Chondrocyte (in vitro differentiated cells): ENCODE data around the gene FAM193A. TPM values are rescaled to one million over a fixed set of nuclear protein-coding genes. Genes with fewer than 3 reads are reported as not detected.
A peak's percentile ranks its signal among the peaks of the same experiment; 100 is the strongest.

Experiments
- DNase-seq: peaks from one replicate; pipeline ENCODE4 v3.0.0; 2021; ENCODE audit warnings: mixed read lengths, low spot score
- H3K27ac Mint-ChIP-seq: one replicate; pipeline ENCODE4 v1.8.0; 2021; ENCODE audit warnings: mild to moderate bottlenecking, moderate library complexity, mixed read lengths; ENCODE audit not compliant: unreplicated experiment
- H3K27me3 Mint-ChIP-seq: 2 replicates; pipeline ENCODE4 v1.8.0; 2021; ENCODE audit warnings: low read depth, mixed read lengths
- H3K36me3 Mint-ChIP-seq: 2 replicates; pipeline ENCODE4 v1.8.0; 2021; ENCODE audit warnings: low read depth, mixed read lengths
- H3K4me1 Mint-ChIP-seq: 2 replicates; pipeline ENCODE4 v1.8.0; 2021; ENCODE audit warnings: low read depth, mild to moderate bottlenecking, mixed read lengths
- H3K4me3 Mint-ChIP-seq: one replicate; pipeline ENCODE4 v1.8.0; 2021; ENCODE audit warnings: mild to moderate bottlenecking, moderate library complexity, mixed read lengths; ENCODE audit not compliant: unreplicated experiment
- H3K9me3 Mint-ChIP-seq: 2 replicates; pipeline ENCODE4 v1.8.0; 2021; ENCODE audit warnings: low read depth, mixed read lengths
- total RNA-seq: library from RNA; stranded (reverse); gene quantifications from 3 replicates; pipeline ENCODE4 v1.2.1, GENCODE V29; 2021
- TF ChIP-seq, protein P1 (sequence below): fragments of 200-600 bp; sonication (generic); IDR thresholded peaks from 2 replicates; pipeline ENCODE4 v1.5.0; 2021; ENCODE audit warnings: antibody characterized with exemption, mild to moderate bottlenecking, moderate library complexity

FAM193A gene
- total RNA-seq, 1 donor from 2014 or later = 24.9 TPM

DNA sequence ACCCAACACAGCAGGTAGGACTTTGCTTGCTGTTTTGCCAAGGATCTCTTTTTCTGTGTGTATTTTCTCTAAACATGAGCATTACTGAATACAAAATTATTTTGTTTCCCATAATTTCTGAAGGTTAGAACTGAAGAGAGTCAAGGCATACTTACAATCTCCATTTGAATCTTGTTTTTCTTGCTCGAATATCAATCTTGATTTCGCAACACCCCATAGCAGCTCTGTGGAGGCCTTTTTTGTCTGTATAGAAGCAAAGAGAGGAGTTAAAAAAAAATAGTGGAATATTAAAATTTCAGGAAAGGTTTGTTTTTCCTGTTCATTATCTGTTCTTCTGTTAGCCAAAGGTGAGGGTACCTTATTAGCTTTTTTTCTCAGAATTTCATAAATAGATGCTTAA, 126.8 kb downstream of the FAM193A start:
- Mint-ChIP-seq H3K27me3 (no peaks in the 10 kb centered on the region), H3K36me3 (peaks cover 29% of the 10 kb centered on the region), H3K9me3 (no peaks in the 10 kb centered on the region), H3K27ac (peak overlapping the region; percentile 59), H3K4me1 (peaks cover 52% of the 10 kb centered on the region), H3K4me3 (no peak overlapping the region)
- TF ChIP-seq, protein P1, sequence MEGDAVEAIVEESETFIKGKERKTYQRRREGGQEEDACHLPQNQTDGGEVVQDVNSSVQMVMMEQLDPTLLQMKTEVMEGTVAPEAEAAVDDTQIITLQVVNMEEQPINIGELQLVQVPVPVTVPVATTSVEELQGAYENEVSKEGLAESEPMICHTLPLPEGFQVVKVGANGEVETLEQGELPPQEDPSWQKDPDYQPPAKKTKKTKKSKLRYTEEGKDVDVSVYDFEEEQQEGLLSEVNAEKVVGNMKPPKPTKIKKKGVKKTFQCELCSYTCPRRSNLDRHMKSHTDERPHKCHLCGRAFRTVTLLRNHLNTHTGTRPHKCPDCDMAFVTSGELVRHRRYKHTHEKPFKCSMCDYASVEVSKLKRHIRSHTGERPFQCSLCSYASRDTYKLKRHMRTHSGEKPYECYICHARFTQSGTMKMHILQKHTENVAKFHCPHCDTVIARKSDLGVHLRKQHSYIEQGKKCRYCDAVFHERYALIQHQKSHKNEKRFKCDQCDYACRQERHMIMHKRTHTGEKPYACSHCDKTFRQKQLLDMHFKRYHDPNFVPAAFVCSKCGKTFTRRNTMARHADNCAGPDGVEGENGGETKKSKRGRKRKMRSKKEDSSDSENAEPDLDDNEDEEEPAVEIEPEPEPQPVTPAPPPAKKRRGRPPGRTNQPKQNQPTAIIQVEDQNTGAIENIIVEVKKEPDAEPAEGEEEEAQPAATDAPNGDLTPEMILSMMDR = no peak
- DNase-seq = no peak

DNA sequence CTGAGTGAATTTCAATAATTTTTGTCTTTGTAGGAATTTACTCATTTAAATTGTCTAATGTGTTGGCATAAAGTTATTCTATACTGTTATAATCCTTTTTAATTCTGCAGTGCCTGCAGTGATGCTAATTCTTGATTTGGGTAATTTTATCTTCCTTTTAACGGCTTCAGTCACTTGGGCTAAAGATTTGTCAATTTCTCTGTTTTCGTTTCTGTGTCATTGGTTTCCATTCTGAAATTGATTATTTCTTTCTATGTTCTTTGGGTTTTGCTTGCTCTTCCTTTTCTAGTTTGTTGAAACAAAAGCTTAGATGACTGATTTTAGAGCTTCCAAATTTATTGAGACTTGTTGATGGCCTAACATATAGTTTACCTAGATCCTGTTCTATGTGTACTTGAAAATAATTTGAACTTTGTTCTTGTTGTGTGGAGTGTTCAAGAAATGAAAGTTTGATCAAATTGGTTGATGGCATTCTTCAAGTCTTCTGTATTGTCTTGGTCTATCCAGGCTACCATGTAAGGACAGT, 130.3 kb downstream of the FAM193A start:
- no peaks in the 10 kb centered on the region for H3K27me3 Mint-ChIP-seq
- TF ChIP-seq, protein P1 = no peak
- H3K27ac Mint-ChIP-seq = peak overlapping the region; percentile 64
- no peak for DNase-seq
- no peaks in the 10 kb centered on the region for H3K9me3 Mint-ChIP-seq
- H3K4me3 Mint-ChIP-seq = no peak overlapping the region
- peaks cover 17% of the 10 kb centered on the region for H3K36me3 Mint-ChIP-seq
- peaks cover 48% of the 10 kb centered on the region for H3K4me1 Mint-ChIP-seq

DNA sequence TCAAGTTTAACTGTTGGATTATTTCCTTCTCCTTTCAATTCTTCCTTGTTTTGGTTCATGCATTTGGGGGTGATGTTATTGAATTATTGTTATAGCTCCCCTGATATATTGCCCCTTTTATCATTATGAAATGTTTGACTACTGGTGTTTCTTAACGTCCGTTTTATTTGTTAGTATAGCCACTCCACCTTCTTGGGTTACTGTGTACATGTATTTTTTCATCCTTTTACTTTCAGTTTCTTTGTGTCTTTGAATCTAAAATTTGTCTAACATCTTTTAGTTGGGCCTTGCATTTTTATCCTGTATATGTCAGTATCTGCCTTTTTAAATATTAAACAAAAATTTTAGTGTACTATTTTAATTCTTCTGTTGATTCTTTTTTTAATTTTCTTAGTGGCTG, 131.0 kb downstream of the FAM193A start:
- H3K9me3 Mint-ChIP-seq = no peaks in the 10 kb centered on the region
- TF ChIP-seq, protein P1 = no peak
- H3K4me3 Mint-ChIP-seq = no peak overlapping the region
- peaks cover 23% of the 10 kb centered on the region for H3K36me3 Mint-ChIP-seq
- H3K27me3 Mint-ChIP-seq = no peaks in the 10 kb centered on the region
- H3K27ac Mint-ChIP-seq = peak overlapping the region; percentile 18
- H3K4me1 Mint-ChIP-seq = peaks cover 55% of the 10 kb centered on the region
- no peak for DNase-seq

DNA sequence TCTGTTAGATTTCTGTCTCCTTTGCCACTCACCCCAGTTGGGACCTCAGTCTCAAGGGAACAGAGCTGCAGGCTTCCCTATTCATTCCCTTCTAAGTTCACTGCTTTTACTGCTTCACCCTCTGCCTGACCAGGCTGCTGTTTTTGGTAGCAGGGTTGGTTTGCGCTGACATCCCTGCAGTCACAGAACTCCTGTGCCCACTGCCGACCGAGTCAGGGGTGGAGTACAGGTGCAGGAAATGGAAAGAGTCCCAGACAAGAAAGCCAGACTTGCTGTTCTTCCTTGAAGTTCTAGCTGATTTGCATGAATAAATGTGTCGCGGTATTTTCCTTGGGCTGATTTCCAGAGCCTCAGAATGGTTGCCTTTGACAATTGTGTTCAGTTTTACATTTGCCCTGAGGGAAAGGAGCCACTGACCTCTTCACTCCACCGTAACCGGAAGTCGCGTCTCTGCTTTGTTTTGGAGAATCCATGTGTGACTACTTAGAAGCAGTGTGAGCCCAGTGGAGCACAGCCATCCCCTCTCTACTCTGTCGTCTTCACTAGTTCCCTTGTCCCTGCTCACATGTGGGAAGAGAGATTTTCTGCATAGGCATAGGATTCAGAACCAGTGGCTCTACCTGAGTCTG, 134.9 kb downstream of the FAM193A start:
- H3K9me3 Mint-ChIP-seq = no peaks in the 10 kb centered on the region
- DNase-seq = no peak
- TF ChIP-seq, protein P1 = no peak
- peaks cover 51% of the 10 kb centered on the region for H3K4me1 Mint-ChIP-seq
- H3K36me3 Mint-ChIP-seq = peaks cover 27% of the 10 kb centered on the region
- peak overlapping the region; percentile 29 for H3K27ac Mint-ChIP-seq
- H3K27me3 Mint-ChIP-seq = no peaks in the 10 kb centered on the region
- no peak overlapping the region for H3K4me3 Mint-ChIP-seq

DNA sequence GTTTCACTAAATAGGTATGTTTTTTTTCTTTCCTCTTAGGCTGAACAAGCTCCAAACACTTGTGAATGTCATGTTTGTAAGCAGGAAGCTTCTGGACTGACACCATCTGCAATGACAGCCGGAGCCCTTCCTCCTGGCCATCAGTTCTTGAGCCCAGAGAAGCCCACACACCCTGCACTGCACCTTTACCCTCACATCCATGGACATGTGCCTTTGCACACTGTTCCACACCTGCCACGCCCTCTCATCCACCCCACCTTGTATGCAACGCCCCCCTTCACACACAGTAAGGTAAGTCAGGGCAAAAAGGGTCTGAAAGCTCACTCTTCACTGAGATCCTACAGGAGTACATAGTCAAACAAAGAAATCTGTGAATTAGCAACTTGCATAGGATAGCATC, 135.6 kb downstream of the FAM193A start:
- TF ChIP-seq, protein P1 = no peak
- peaks cover 32% of the 10 kb centered on the region for H3K36me3 Mint-ChIP-seq
- H3K4me1 Mint-ChIP-seq = peaks cover 44% of the 10 kb centered on the region
- no peak for DNase-seq
- peak overlapping the region; percentile 62 for H3K27ac Mint-ChIP-seq
- H3K27me3 Mint-ChIP-seq = no peaks in the 10 kb centered on the region
- H3K9me3 Mint-ChIP-seq = no peaks in the 10 kb centered on the region
- no peak overlapping the region for H3K4me3 Mint-ChIP-seq
